Hematopoietic multipotent progenitor cell treated with erythropoietin and hydrocortisone succinate and interleukin-3 and kit ligand, for 15 days (in vitro differentiated cells): ENCODE results near the gene MN1.

Source experiments
- DNase-seq: peaks from one replicate; pipeline ENCODE4 v3.0.0-alpha.2; 2015; ENCODE audit warnings: low spot score

MN1 gene

GRCh38 chr22:27801616-27802345 is at the start of gene MN1:
MN1 (minus strand) TSS chr22:27801756; CDS start chr22:27800543, 1,213 bp downstream.
- no peak for DNase-seq

GRCh38 chr22:27850000-27850521 is 48.5 kb upstream of the MN1 start:
- no peak for DNase-seq

- DNase-seq = no peak
Observed at GRCh38 chr22:27848005-27848404, 46.4 kb upstream of the MN1 start.

- no peak for DNase-seq
Observed at GRCh38 chr22:27846910-27847309, 45.4 kb upstream of the MN1 start.

- DNase-seq = no peak
Observed at GRCh38 chr22:27846248-27846757, 44.7 kb upstream of the MN1 start.

- DNase-seq = no peak
Observed at GRCh38 chr22:27845644-27846043, 44.1 kb upstream of the MN1 start.

- DNase-seq = no peak
Observed at GRCh38 chr22:27844656-27845591, 43.4 kb upstream of the MN1 start.

GRCh38 chr22:27844256-27844655 is 42.7 kb upstream of the MN1 start:
- DNase-seq = no peak

GRCh38 chr22:27843441-27843840 is 41.9 kb upstream of the MN1 start:
- DNase-seq = no peak

- DNase-seq = no peak
Observed at GRCh38 chr22:27842669-27843431, 41.3 kb upstream of the MN1 start.

GRCh38 chr22:27842201-27842600 is 40.6 kb upstream of the MN1 start:
- DNase-seq = no peak

- no peak for DNase-seq
Observed at GRCh38 chr22:27840436-27840835, 38.9 kb upstream of the MN1 start.

GRCh38 chr22:27839057-27839660 is 37.6 kb upstream of the MN1 start:
- no peak for DNase-seq

GRCh38 chr22:27836181-27836580 is 34.6 kb upstream of the MN1 start:
- no peak for DNase-seq

- no peak for DNase-seq
Observed at GRCh38 chr22:27835446-27835845, 33.9 kb upstream of the MN1 start.

GRCh38 chr22:27834364-27835185 is 33.0 kb upstream of the MN1 start:
- DNase-seq = no peak

GRCh38 chr22:27833803-27834202 is 32.2 kb upstream of the MN1 start:
- DNase-seq = no peak

GRCh38 chr22:27832606-27833005 is 31.1 kb upstream of the MN1 start:
- no peak for DNase-seq

- DNase-seq = no peak
Observed at GRCh38 chr22:27829620-27830019, 28.1 kb upstream of the MN1 start.
